Measurements from ENCODE around the gene ATG3. TPM values are rescaled to one million over a fixed set of nuclear protein-coding genes. Genes with fewer than 3 reads are reported as not detected.

ATG3 gene
- total RNA-seq, 1 donor from 2014 or later: 49.7 TPM

DNA sequence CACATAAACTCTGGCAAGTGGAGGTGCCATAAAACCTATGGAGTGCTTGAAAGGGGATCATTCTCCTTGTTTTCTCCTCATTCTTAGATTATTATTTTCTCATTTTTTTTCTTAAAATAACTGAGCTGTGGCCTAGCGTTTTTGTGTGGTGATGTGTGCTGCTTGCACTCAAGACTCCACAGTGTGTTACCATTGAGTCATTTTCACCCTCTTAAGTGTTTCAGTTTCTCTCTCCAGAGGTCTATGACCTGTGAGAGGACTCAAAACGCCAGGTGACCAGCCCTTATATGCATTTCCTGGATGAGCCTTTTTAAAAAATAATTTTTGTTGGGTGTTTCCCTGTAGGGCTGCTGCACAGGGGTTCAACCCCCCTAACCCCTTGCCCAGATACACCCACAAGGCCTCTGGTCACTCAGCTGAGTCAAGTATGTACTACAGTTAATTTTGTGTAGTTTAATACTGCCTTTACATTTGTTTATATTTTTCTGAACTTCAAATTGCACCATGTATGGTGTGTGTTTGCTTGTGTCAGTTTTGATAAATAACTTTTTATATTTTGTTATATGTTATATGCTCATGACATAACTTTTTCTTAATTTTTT is 47.1 kb downstream of the ATG3 start:
- no peaks in the 10 kb centered on the region for H3K27me3 ChIP-seq (ENCODE audit: control insufficient read depth, insufficient read depth, low read length)
- H3K36me3 ChIP-seq (ENCODE audit: control insufficient read depth, insufficient read depth, low read length): no peaks in the 10 kb centered on the region
- no peak for DNase-seq (ENCODE audit: low read depth)
- TF ChIP-seq CTCF (IDR thresholded peaks at IDR 0.05; ENCODE audit: insufficient read depth, low read length, poor library complexity, severe bottlenecking): no peak
- no peak overlapping the region for H3K4me3 ChIP-seq (ENCODE audit: low read depth, low read length)

DNA sequence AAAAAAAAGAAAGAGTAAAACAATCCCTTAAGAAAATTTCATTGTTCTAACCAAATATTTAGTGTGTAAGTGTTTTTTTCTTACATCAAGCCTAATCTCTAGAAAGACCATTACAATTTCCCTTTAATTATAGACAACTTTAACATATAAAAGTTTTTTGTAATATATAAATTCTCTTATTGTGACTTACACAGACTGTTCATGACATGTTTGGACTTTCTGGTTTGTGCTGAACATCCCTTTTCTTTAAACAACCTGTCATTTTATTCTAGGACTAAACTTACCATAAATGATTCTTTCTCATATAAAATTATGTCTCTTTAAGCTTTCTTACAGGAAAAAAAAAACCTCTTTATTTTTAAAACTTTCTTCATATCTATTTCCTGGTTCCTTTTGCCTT is 49.4 kb downstream of the ATG3 start:
- H3K4me3 ChIP-seq (ENCODE audit: low read depth, low read length): no peak overlapping the region
- no peak for TF ChIP-seq CTCF (IDR thresholded peaks at IDR 0.05; ENCODE audit: insufficient read depth, low read length, poor library complexity, severe bottlenecking)
- H3K36me3 ChIP-seq (ENCODE audit: control insufficient read depth, insufficient read depth, low read length): no peaks in the 10 kb centered on the region
- no peak for DNase-seq (ENCODE audit: low read depth)
- no peaks in the 10 kb centered on the region for H3K27me3 ChIP-seq (ENCODE audit: control insufficient read depth, insufficient read depth, low read length)

DNA sequence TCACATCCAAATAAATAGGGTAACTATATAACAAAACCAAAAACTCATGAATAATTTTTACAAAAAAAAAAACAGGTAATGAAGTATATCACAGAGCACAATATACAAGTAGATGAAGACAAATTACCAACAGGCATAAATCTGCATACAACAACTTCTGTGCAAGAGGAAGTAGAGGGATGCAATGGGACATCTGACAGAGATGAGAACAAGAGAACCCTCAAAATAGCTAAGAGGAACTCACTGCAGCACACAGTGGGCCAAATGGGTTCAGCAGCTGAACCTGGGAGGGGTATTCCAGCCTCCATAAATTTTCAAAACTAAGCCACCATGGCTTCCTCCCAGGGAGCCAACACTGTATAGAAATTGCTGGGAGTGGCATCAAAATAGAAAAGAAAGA is 52.9 kb downstream of the ATG3 start:
- no peak for DNase-seq (ENCODE audit: low read depth)
- Histone ChIP-seq H3K27me3 (ENCODE audit: control insufficient read depth, insufficient read depth, low read length) (no peaks in the 10 kb centered on the region), H3K4me3 (ENCODE audit: low read depth, low read length) (no peak overlapping the region), H3K36me3 (ENCODE audit: control insufficient read depth, insufficient read depth, low read length) (no peaks in the 10 kb centered on the region)
- TF ChIP-seq CTCF (IDR thresholded peaks at IDR 0.05; ENCODE audit: insufficient read depth, low read length, poor library complexity, severe bottlenecking): no peak

GRCh38 chr3:112508261-112508660 is 53.5 kb downstream of the ATG3 start:
- Histone ChIP-seq H3K27me3 (ENCODE audit: control insufficient read depth, insufficient read depth, low read length) (no peaks in the 10 kb centered on the region), H3K4me3 (ENCODE audit: low read depth, low read length) (no peak overlapping the region), H3K36me3 (ENCODE audit: control insufficient read depth, insufficient read depth, low read length) (no peaks in the 10 kb centered on the region)
- no peak for TF ChIP-seq CTCF (IDR thresholded peaks at IDR 0.05; ENCODE audit: insufficient read depth, low read length, poor library complexity, severe bottlenecking)
- no peak for DNase-seq (ENCODE audit: low read depth)

DNA sequence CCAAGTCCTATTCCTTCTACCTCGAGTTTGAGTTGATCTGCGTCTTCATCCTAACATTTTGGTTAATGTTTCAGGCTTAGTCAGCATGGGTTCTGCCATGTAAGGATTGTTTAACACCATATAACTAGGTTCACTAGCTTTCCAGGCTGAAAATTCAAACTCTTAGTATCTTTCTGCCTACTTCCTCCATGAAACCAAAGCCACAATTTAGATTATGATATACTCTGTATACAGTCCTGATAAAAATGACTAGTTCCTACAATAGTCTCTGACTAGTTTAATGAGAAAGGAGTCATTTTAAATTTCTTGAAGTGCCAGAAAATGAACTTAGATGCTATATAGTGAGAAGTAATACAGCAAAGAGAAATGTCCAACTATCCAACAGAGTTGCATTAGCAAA is 55.9 kb downstream of the ATG3 start:
- H3K27me3 ChIP-seq (ENCODE audit: control insufficient read depth, insufficient read depth, low read length): no peaks in the 10 kb centered on the region
- H3K4me3 ChIP-seq (ENCODE audit: low read depth, low read length): no peak overlapping the region
- H3K36me3 ChIP-seq (ENCODE audit: control insufficient read depth, insufficient read depth, low read length): no peaks in the 10 kb centered on the region
- no peak for TF ChIP-seq CTCF (IDR thresholded peaks at IDR 0.05; ENCODE audit: insufficient read depth, low read length, poor library complexity, severe bottlenecking)
- DNase-seq (ENCODE audit: low read depth): no peak

GRCh38 chr3:112504123-112504522 is 57.6 kb downstream of the ATG3 start:
- Histone ChIP-seq H3K27me3 (ENCODE audit: control insufficient read depth, insufficient read depth, low read length) (no peaks in the 10 kb centered on the region), H3K4me3 (ENCODE audit: low read depth, low read length) (no peak overlapping the region), H3K36me3 (ENCODE audit: control insufficient read depth, insufficient read depth, low read length) (no peaks in the 10 kb centered on the region)
- DNase-seq (ENCODE audit: low read depth): no peak
- TF ChIP-seq CTCF (IDR thresholded peaks at IDR 0.05; ENCODE audit: insufficient read depth, low read length, poor library complexity, severe bottlenecking): no peak

All from kidney epithelial cell (primary cell).